GM13976 (cell line): Measurements from ENCODE around the gene FAM3A.

Experiments
- DNase-seq: peaks from one replicate; pipeline ENCODE4 v3.0.0; 2012; ENCODE audit warnings: low spot score
- in situ Hi-C: fragments of 300-500 bp; cut with MboI; formaldehyde crosslinking; loops from one replicate; pipeline ENCODE4 v1.12.0; 2022; ENCODE audit warnings: low sequenced_read_pairs, mixed read lengths, inconsistent platforms; ENCODE audit not compliant: unreplicated experiment
- TF ChIP-seq, protein P1 (sequence below): IDR thresholded peaks from 2 replicates; pipeline ENCODE4 v1.5.1; 2012; ENCODE audit warnings: borderline replicate concordance, mild to moderate bottlenecking; ENCODE audit not compliant: insufficient read depth; ENCODE audit errors: extremely low read depth, missing control alignments, control extremely low read depth

Gene FAM3A

DNA sequence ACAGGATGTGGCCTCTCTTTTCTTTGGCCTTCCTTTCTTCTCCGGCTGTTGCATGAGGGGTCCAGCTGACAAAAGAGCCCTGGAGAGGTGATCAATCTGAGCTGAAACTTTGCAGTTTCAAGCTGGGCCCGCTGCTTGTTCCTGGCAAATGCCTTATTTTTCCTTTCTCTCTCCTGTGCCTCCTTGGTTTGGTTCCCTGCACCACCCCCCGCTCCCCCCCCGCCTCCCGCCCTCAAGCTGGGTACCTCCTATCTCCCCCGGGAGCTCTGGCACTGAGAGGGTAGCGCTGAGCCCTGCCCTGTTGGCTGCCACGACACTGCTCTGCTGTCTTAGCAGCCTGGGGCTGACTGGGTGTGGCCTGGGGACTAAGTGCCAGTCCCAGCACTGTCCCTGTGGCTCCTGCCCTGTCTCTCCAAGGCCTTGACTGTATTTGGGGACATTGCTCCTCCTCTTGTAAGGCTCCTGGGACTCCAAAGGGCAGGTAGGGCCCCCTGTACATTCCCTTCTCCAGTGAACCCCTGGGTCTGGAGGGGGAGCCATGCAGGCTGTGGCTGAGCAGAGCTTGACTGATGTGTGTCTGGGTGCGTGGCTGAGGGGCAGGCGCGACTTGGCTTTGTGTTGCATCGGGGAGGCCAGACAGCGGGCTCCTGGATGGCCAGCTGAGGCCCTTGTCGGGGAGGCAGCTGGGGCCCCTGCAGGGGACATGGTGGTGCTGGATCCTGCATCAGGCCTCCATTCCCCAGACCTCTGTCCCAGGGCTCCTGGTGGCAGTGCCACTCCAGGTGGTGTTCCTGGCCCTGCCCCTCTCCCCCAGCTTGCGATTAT lies 56.9 kb downstream of the FAM3A start:
- in situ Hi-C loops: no loop called here
- DNase-seq: no peak
- TF ChIP-seq, protein P1, sequence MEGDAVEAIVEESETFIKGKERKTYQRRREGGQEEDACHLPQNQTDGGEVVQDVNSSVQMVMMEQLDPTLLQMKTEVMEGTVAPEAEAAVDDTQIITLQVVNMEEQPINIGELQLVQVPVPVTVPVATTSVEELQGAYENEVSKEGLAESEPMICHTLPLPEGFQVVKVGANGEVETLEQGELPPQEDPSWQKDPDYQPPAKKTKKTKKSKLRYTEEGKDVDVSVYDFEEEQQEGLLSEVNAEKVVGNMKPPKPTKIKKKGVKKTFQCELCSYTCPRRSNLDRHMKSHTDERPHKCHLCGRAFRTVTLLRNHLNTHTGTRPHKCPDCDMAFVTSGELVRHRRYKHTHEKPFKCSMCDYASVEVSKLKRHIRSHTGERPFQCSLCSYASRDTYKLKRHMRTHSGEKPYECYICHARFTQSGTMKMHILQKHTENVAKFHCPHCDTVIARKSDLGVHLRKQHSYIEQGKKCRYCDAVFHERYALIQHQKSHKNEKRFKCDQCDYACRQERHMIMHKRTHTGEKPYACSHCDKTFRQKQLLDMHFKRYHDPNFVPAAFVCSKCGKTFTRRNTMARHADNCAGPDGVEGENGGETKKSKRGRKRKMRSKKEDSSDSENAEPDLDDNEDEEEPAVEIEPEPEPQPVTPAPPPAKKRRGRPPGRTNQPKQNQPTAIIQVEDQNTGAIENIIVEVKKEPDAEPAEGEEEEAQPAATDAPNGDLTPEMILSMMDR: no peak

DNA sequence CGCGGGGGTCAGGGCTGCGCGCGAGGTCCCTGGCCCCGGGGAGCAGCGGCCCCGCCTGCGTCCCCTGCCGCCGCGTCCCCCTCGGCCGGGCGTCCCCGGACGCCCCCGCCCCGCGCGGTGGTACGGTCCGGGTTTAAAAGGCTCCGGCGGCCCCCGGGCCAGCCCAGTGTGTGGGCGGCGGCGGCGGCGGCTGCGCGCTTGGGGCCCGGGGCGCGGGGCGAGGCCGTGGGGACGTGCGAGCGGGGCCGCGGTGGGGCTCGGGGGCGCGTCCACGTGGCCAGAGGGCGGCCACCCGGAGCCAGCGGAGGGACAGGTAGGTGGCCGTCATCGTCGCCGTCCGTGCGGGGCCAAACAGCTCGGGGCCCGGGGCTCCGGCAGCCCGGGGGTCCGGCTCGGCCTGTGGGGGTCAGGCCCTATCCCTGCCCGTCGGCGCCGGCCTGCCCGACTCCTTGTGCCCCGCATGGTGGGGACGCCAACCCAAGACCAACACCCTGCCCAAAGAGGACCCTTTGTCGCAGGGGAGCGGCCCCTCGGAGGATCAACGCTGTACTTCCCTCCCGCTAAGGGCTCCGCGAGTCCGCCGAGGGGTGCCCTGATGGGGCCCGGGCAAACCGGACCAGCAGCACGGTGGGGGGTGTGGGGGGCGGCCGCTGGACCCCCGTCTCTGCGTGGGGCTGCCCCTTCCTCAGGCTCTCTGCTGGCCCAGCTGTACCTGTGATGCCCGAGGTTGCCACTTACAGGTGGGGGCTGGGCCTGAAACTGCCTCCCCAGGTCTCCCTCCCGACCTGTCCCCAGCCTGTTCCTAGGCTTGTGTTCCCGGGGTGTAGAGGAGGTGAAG lies 57.7 kb downstream of the FAM3A start, which contains the start of gene PLXNA3:
TSS of gene PLXNA3 (plus strand) at position 166 of the 838 bp plus-strand sequence. CDS start 1,903 bp downstream, outside the sequence.
- TF ChIP-seq, protein P1: no peak
- peak; percentile 80 for DNase-seq
- in situ Hi-C loops: no loop called here

DNA sequence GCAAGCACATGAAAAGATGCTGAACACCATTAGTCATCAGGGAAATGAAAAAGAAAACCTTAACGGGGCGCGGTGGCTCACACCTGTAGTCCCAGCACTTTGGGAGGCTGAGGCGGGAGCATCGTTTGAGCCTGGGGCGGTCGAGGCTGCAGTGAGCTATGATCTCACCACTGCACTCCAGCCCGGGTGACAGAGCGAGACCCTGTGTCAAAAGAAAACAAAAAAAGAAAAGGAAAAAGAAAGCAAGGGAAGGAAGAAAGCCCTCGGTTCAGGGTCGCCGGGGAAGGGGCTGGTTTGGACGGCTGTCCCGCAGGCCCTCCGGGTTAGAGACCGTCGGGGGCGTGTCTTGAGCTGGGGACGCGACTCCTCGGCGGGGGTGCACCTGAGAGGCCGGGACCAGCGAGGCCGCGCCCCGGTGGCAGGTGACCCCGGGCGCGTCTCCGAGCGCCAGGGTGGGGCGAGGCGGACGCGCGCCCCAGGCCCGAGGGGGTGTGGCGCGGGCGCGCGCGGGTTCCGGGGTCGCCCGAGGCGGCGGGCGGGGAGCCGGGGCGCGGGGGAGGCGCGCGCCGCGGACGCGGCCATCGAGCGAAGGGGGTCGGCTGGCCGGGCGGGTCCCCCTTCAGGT lies 58.4 kb downstream of the FAM3A start:
- TF ChIP-seq, protein P1: no peak
- peak; percentile 87 for DNase-seq
- in situ Hi-C loops: no loop called here
